HuH-7.5 (cell line): ENCODE data around the gene ABT1.
"Not testable (repeated sequence)": the region's sequence is repeated elsewhere in the genome, so short reads cannot be mapped to it uniquely, and the experiment has no call there.

ENCODE experiments used
- DNase-seq: peaks from one replicate; pipeline ENCODE4 v3.0.0; 2011; ENCODE audit warnings: low spot score

Gene ABT1

GRCh38 chr6:26596579-26597388, at the start of gene ABT1:
Gene ABT1 (plus strand): TSS chr6:26596953. CDS start chr6:26596983, 30 bp downstream.
- peak; percentile 73 for DNase-seq

- not testable (repeated sequence) for DNase-seq
Observed at GRCh38 chr6:26547363-26547762, 49.4 kb upstream of the ABT1 start.

GRCh38 chr6:26550250-26550993, 46.3 kb upstream of the ABT1 start:
- DNase-seq: no peak

- no peak for DNase-seq
Observed at GRCh38 chr6:26552205-26552604, 44.5 kb upstream of the ABT1 start.

- no peak for DNase-seq
Observed at GRCh38 chr6:26552640-26553188, 44.0 kb upstream of the ABT1 start.

GRCh38 chr6:26553264-26553634, 43.5 kb upstream of the ABT1 start:
- no peak for DNase-seq

- DNase-seq: no peak
Observed at GRCh38 chr6:26553635-26554446, 42.9 kb upstream of the ABT1 start.

- no peak for DNase-seq
Observed at GRCh38 chr6:26554447-26554696, 42.4 kb upstream of the ABT1 start.

GRCh38 chr6:26554697-26555504, 41.9 kb upstream of the ABT1 start:
- no peak for DNase-seq

GRCh38 chr6:26555505-26556262, 41.1 kb upstream of the ABT1 start:
- DNase-seq: no peak

- no peak for DNase-seq
Observed at GRCh38 chr6:26556263-26557070, 40.3 kb upstream of the ABT1 start.

GRCh38 chr6:26561533-26562466, 35.0 kb upstream of the ABT1 start:
- no peak for DNase-seq

- no peak for DNase-seq
Observed at GRCh38 chr6:26563488-26563887, 33.3 kb upstream of the ABT1 start.

- DNase-seq: peak; percentile 45
Observed at GRCh38 chr6:26568601-26569432, 27.9 kb upstream of the ABT1 start.

- no peak for DNase-seq
Observed at GRCh38 chr6:26569433-26569764, 27.4 kb upstream of the ABT1 start.

- no peak for DNase-seq
Observed at GRCh38 chr6:26570027-26570809, 26.5 kb upstream of the ABT1 start.

- DNase-seq: no peak
Observed at GRCh38 chr6:26571592-26572296, 25.0 kb upstream of the ABT1 start.
